HuH-7.5 (cell line): ENCODE results near the gene IGLL1.
"Not testable (repeated sequence)": the region's sequence is repeated elsewhere in the genome, so short reads cannot be mapped to it uniquely, and the experiment has no call there.

Experiments
- DNase-seq: peaks from one replicate; pipeline ENCODE4 v3.0.0; 2011; ENCODE audit warnings: low spot score

IGLL1 gene

GRCh38 chr22:23579870-23580575 is at the start of gene IGLL1:
Gene IGLL1 (minus strand): TSS chr22:23580290. CDS start chr22:23580190, 100 bp downstream.
- DNase-seq, result no peak

GRCh38 chr22:23628056-23628743 is 48.1 kb upstream of the IGLL1 start:
- not testable (repeated sequence) for DNase-seq

- DNase-seq, result not testable (repeated sequence)
Measured at GRCh38 chr22:23627401-23628055, 47.4 kb upstream of the IGLL1 start.

- DNase-seq, result no peak
Measured at GRCh38 chr22:23626286-23626975, 46.3 kb upstream of the IGLL1 start.

- no peak for DNase-seq
Measured at GRCh38 chr22:23622634-23623033, 42.5 kb upstream of the IGLL1 start.

GRCh38 chr22:23621916-23622315 is 41.8 kb upstream of the IGLL1 start:
- DNase-seq, result not testable (repeated sequence)

GRCh38 chr22:23621082-23621780 is 41.1 kb upstream of the IGLL1 start:
- no peak for DNase-seq

GRCh38 chr22:23613193-23613972 is 33.3 kb upstream of the IGLL1 start:
- no peak for DNase-seq

GRCh38 chr22:23609983-23610781 is 30.1 kb upstream of the IGLL1 start:
- DNase-seq, result no peak

- peak; percentile 37 for DNase-seq
Measured at GRCh38 chr22:23608583-23608982, 28.5 kb upstream of the IGLL1 start.

- DNase-seq, result no peak
Measured at GRCh38 chr22:23606204-23607131, 26.4 kb upstream of the IGLL1 start.

GRCh38 chr22:23604939-23605712 is 25.0 kb upstream of the IGLL1 start:
- peak; percentile 66 for DNase-seq

- DNase-seq, result no peak
Measured at GRCh38 chr22:23603266-23603665, 23.2 kb upstream of the IGLL1 start.

- no peak for DNase-seq
Measured at GRCh38 chr22:23598805-23599518, 18.9 kb upstream of the IGLL1 start.

- DNase-seq, result not testable (repeated sequence)
Measured at GRCh38 chr22:23597576-23598268, 17.6 kb upstream of the IGLL1 start.

GRCh38 chr22:23595904-23596303 is 15.8 kb upstream of the IGLL1 start:
- DNase-seq, result not testable (repeated sequence)

- DNase-seq, result no peak
Measured at GRCh38 chr22:23591846-23592245, 11.8 kb upstream of the IGLL1 start.
